LNCaP clone FGC (cell line): ENCODE results near the gene MATK.

Experiments used
- DNase-seq: peaks from one replicate; pipeline ENCODE4 v3.0.0-alpha.2; 2011; ENCODE audit warnings: low read depth
- H3K4me3 ChIP-seq: 2 replicates; pipeline ENCODE4 v1.5.1; 2011; ENCODE audit warnings: mild to moderate bottlenecking, low read depth, low read length, control low read depth
- CTCF ChIP-seq: IDR thresholded peaks from 2 replicates; pipeline ENCODE4 v1.5.1; 2012; ENCODE audit warnings: mild to moderate bottlenecking; ENCODE audit not compliant: control insufficient read depth, insufficient read depth; ENCODE audit errors: extremely low read depth

Gene MATK

GRCh38 chr19:3801412-3802096 lies 15.4 kb upstream of the MATK start:
- TF ChIP-seq CTCF, result no peak
- peak; percentile 11 for DNase-seq
- H3K4me3 ChIP-seq, result no peak overlapping the region

- no peak overlapping the region for H3K4me3 ChIP-seq
- no peak for TF ChIP-seq CTCF
- DNase-seq, result no peak
Observed at GRCh38 chr19:3800996-3801395, 14.8 kb upstream of the MATK start.

DNA sequence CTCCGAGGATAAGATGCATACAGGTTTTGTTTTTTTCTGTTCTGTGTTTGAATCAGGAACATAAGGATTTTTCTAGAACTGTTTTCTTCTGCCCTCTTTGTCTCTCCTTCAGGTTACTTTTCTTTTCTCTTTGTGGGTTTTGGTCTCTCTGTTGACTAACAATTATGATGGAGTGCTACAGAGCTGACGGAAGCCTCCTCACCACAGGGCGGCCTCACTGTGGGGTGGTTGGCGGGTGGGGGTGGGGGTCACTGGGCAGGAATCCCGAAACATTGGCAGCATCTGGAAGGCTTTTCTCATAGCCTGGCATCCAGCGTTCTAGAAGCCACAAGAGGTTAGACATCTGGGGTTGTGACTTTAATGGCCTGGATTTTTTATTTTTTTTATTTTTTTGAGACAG lies 12.0 kb upstream of the MATK start:
- no peak overlapping the region for H3K4me3 ChIP-seq
- DNase-seq, result no peak

DNA sequence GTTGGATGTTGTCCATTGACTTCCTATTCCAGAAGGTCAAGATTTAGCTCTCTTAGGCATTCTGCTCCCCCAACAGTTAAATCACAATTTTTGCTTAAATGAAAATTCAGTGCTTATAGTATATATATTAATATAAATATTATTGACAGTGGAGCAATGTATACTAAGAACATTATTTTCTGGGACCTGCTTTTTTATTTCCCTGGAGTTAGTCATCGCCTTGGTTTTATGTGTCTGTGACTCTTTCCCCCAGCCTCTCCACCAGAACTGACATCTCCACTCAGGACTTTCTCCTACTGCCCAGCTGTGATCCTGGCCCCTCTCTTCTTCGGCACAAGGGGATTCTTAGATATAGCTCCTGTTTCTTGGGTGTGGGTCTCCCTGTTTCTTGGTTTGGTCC lies 10.2 kb upstream of the MATK start:
- H3K4me3 ChIP-seq, result no peak overlapping the region
- no peak for TF ChIP-seq CTCF
- DNase-seq, result no peak

More for the DNA sequence above, 12.0 kb upstream of the MATK start:
- TF ChIP-seq CTCF, result no peak

- TF ChIP-seq CTCF, result no peak
- DNase-seq, result no peak
- no peak overlapping the region for H3K4me3 ChIP-seq
Observed at GRCh38 chr19:3793799-3794198, 7.6 kb upstream of the MATK start.

GRCh38 chr19:3792114-3792513 lies 5.9 kb upstream of the MATK start:
- no peak overlapping the region for H3K4me3 ChIP-seq
- no peak for DNase-seq
- no peak for TF ChIP-seq CTCF

GRCh38 chr19:3790941-3791340 lies 4.8 kb upstream of the MATK start:
- no peak for TF ChIP-seq CTCF
- no peak overlapping the region for H3K4me3 ChIP-seq
- no peak for DNase-seq
